K562 (cell line): Measurements from ENCODE around the gene GHITM. TPM values are rescaled to one million over a fixed set of nuclear protein-coding genes. Genes with fewer than 3 reads are reported as not detected.

Source experiments
- ATF1 ChIP-seq, 2 experiments: fragments of 450-650 bp in 1 of 2; IDR thresholded peaks; 2 replicates each; pipeline ENCODE4 v1.6.1; 2016; ENCODE audit warnings: missing compliant biosample characterization in 1 of 2, missing genetic modification characterization in 1 of 2
- BHLHE40 ChIP-seq: IDR thresholded peaks from 2 replicates; pipeline ENCODE4 v1.6.1; 2011; ENCODE audit warnings: low read length, improper control_type of control experiment
- CLOCK ChIP-seq: fragments of 250-450 bp; sonication (Bioruptor Pico); IDR thresholded peaks from 2 replicates; pipeline ENCODE4 v1.4.0; 2020; ENCODE audit warnings: mild to moderate bottlenecking, moderate library complexity, borderline replicate concordance
- CREBBP ChIP-seq: IDR thresholded peaks from one replicate; pipeline ENCODE4 v1.6.1; 2012; ENCODE audit warnings: low read depth, mild to moderate bottlenecking, control low read depth, inconsistent platforms, low read length
- HDAC3 ChIP-seq: fragments of 450-650 bp; IDR thresholded peaks from 2 replicates; pipeline ENCODE4 v1.6.1; 2018; ENCODE audit warnings: borderline replicate concordance, mild to moderate bottlenecking, moderate library complexity; ENCODE audit not compliant: partially characterized antibody
- IFI16 ChIP-seq: fragments of 250-450 bp; sonication (Bioruptor Pico); IDR thresholded peaks from 2 replicates; pipeline ENCODE4 v2.1.2; 2022; ENCODE audit warnings: mild to moderate bottlenecking, inconsistent platforms
- ILK ChIP-seq: fragments of 450-650 bp; IDR thresholded peaks from 2 replicates; pipeline ENCODE4 v1.6.1; 2016; ENCODE audit warnings: missing genetic modification characterization, low read depth, mild to moderate bottlenecking, missing compliant biosample characterization, moderate library complexity, borderline replicate concordance
- JUNB ChIP-seq: fragments of 450-650 bp; formaldehyde crosslinking; conservative IDR thresholded peaks from 2 replicates; pipeline ENCODE4 v1.4.0; 2020; ENCODE audit warnings: mild to moderate bottlenecking
- RBM14 ChIP-seq: fragments of 200-400 bp; formaldehyde crosslinking; IDR thresholded peaks from 2 replicates; pipeline ENCODE4 v1.6.1; 2018; ENCODE audit warnings: low read depth, mild to moderate bottlenecking, low read length, moderate library complexity, borderline replicate concordance; ENCODE audit not compliant: insufficient read depth
- REST ChIP-seq, 2 experiments: fragments of 450-650 bp; formaldehyde crosslinking in 1 of 2; IDR thresholded peaks; 2 replicates each; pipeline versions ENCODE4 v1.4.0 to v1.6.1; 2014 to 2020; ENCODE audit warnings: mild to moderate bottlenecking in 2 of 2, borderline replicate concordance in 1 of 2, low read depth in 1 of 2
- SIN3B ChIP-seq: fragments of 450-650 bp; IDR thresholded peaks from 2 replicates; pipeline ENCODE4 v1.6.1; 2017; ENCODE audit warnings: low read depth, mild to moderate bottlenecking, moderate library complexity
- XRCC3 ChIP-seq: fragments of 450-650 bp; IDR thresholded peaks from 2 replicates; pipeline ENCODE4 v1.6.1; 2017; ENCODE audit warnings: mild to moderate bottlenecking, moderate library complexity
- ZNF146 ChIP-seq: IDR thresholded peaks from one replicate; pipeline ENCODE4 v1.6.1; 2018; ENCODE audit warnings: missing compliant biosample characterization; ENCODE audit not compliant: unreplicated experiment
- ZNF263 ChIP-seq: sonication (generic); formaldehyde crosslinking; IDR thresholded peaks from 2 replicates; pipeline ENCODE4 v1.8.0; 2022; ENCODE audit warnings: mild to moderate bottlenecking, missing genetic modification reagents, borderline replicate concordance
- polyA plus RNA-seq, 8 experiments: library from polyadenylated mRNA; depleted of rRNA in 4 of 8; stranded (reverse) in 5 of 8; unstranded in 3 of 8; fragments of >200 nt; fragmentation: Nextera tagmentation in 2 of 8; fragmentation: Illumina TruSeq in 1 of 8; extraction: Ambion mirVana in 2 of 8; extraction: Trizol in 1 of 8; gene quantifications; 2 replicates each; pipeline versions ENCODE4 v1.2.1 to v1.2.3, GENCODE V29; 2011 to 2014; ENCODE audit warnings: inconsistent platforms in 1 of 8, missing spikeins in 1 of 8
- total RNA-seq, 7 experiments: library from RNA; depleted of rRNA in 6 of 7; stranded (reverse); fragments of >200 nt in 6 of 7; fragmentation: Illumina TruSeq in 2 of 7; extraction: Trizol in 2 of 7; gene quantifications; 2 replicates each; pipeline versions ENCODE4 v1.2.1 to v1.2.3, GENCODE V29; 2011 to 2021; ENCODE audit warnings: low replicate concordance in 1 of 7

The GHITM gene
- total and polyA plus RNA-seq, 9 of the 15 experiments (the other 6 are each of a cell fraction or from before 2014, with no cell fraction given), result 322 to 1,258 (median 386) TPM

GRCh38 chr10:84139126-84140035 lies at the start of gene GHITM (continued):
- TF ChIP-seq CLOCK, result no peak
- no peak for TF ChIP-seq IFI16 (CRISPR knock-in tag)
- TF ChIP-seq XRCC3, result no peak
- 0 out of 2 replicates have a peak, but pooled peaks have one; percentile 26 for TF ChIP-seq RBM14
- TF ChIP-seq SIN3B, result peak; percentile 95
- no peak for TF ChIP-seq CREBBP
- TF ChIP-seq BHLHE40, result peak; percentile 24
- TF ChIP-seq ATF1 (CRISPR knock-in tag; IDR thresholded peaks at IDR 0.05), result peak; percentile 98
- peak; percentile 100 for TF ChIP-seq ATF1 (tag; IDR thresholded peaks at IDR 0.05)
- peak; percentile 5 for TF ChIP-seq HDAC3
- no peak for TF ChIP-seq ZNF146 (CRISPR knock-in tag)
- TF ChIP-seq ZNF263 (CRISPR knock-in tag), result peak; percentile 50; the same call in 1 of the 2 replicates
- no peak for TF ChIP-seq REST (IDR thresholded peaks at IDR 0.05; ENCODE audit: borderline replicate concordance)
- peak; percentile 85; the same call in 1 of the 2 replicates for TF ChIP-seq REST (CRISPR knock-in tag; IDR thresholded peaks at IDR 0.05; ENCODE audit: low read depth)
- TF ChIP-seq JUNB (CRISPR knock-in tag), result peak; percentile 63; the same call in 1 of the 2 replicates
- no peak for TF ChIP-seq ILK
